ENCODE results near the gene RPL39L.

RPL39L gene

GRCh38 chr3:187139126-187139894, at the start of gene RPL39L:
RPL39L (minus strand) TSS chr3:187139496; CDS start chr3:187121300, 18,196 bp downstream.
- H3K4me3 ChIP-seq: peak within 1 kb of the TSS; percentile 58 to 73
- H3K4me1 ChIP-seq: peaks cover 0 to 9% (median 3%) of the 10 kb centered on the region in 4 donors
- H3K27ac ChIP-seq: peak within 1 kb of the TSS; percentile 70 to 78
- no peaks in the 10 kb centered on the region for H3K9me3 ChIP-seq
- peaks cover 0 to 6% (median 0%) of the 10 kb centered on the region in 3 donors for H3K36me3 ChIP-seq
- intact Hi-C loops (cut with DNase I; ENCODE audit: low total_unique reads): no loop called here
- peak; percentile 73 to 91 for DNase-seq
- H3K27me3 ChIP-seq: no peaks in the 10 kb centered on the region
- peak; percentile 83 to 90 for TF ChIP-seq CTCF (IDR thresholded peaks at IDR 0.05)

- no peak for TF ChIP-seq CTCF (IDR thresholded peaks at IDR 0.05)
- intact Hi-C loops (cut with DNase I; ENCODE audit: low total_unique reads): loop anchor here (5.0 kb wide), 1 partner anchor 257 kb away; the partner anchor contains the start of gene ST6GAL1
- Histone ChIP-seq H3K4me1 (peaks cover 0 to 64% (median 37%) of the 10 kb centered on the region in 4 donors), H3K27me3 (no peaks in the 10 kb centered on the region), H3K4me3 (no peak overlapping the region), H3K27ac (peak overlapping the region; percentile 73 to 91), H3K9me3 (no peaks in the 10 kb centered on the region), H3K36me3 (no peaks in the 10 kb centered on the region)
- no peak for DNase-seq
These were observed 49.6 kb upstream of the RPL39L start for GRCh38 chr3:187188931-187189330.

GRCh38 chr3:187186801-187187421, 47.6 kb upstream of the RPL39L start:
- peak; percentile 71 to 90 for DNase-seq
- Histone ChIP-seq H3K4me3 (no peak overlapping the region), H3K9me3 (no peaks in the 10 kb centered on the region), H3K27ac (peak overlapping the region; percentile 73 to 91), H3K36me3 (no peaks in the 10 kb centered on the region), H3K27me3 (no peaks in the 10 kb centered on the region), H3K4me1 (peaks cover 0 to 59% (median 41%) of the 10 kb centered on the region in 4 donors)
- intact Hi-C loops (cut with DNase I; ENCODE audit: low total_unique reads): loop anchor here (5.0 kb wide), 1 partner anchor 255 kb away; the partner anchor contains the start of gene ST6GAL1
- TF ChIP-seq CTCF (IDR thresholded peaks at IDR 0.05): no peak

- H3K9me3 ChIP-seq: no peaks in the 10 kb centered on the region
- DNase-seq: no peak
- H3K27me3 ChIP-seq: no peaks in the 10 kb centered on the region
- H3K4me1 ChIP-seq: peaks cover 0 to 59% (median 41%) of the 10 kb centered on the region in 4 donors
- no peaks in the 10 kb centered on the region for H3K36me3 ChIP-seq
- intact Hi-C loops (cut with DNase I; ENCODE audit: low total_unique reads): loop anchor here (5.0 kb wide), 1 partner anchor 254 kb away; the partner anchor contains the start of gene ST6GAL1
- peak overlapping the region; percentile 73 to 91 for H3K27ac ChIP-seq
- TF ChIP-seq CTCF (IDR thresholded peaks at IDR 0.05): no peak
- no peak overlapping the region for H3K4me3 ChIP-seq
These were observed 47.1 kb upstream of the RPL39L start for GRCh38 chr3:187186375-187186774.

GRCh38 chr3:187185759-187186158, 46.5 kb upstream of the RPL39L start:
- H3K9me3 ChIP-seq: no peaks in the 10 kb centered on the region
- H3K27ac ChIP-seq: peak overlapping the region; percentile 73 to 91
- TF ChIP-seq CTCF (IDR thresholded peaks at IDR 0.05): no peak
- no peak overlapping the region for H3K4me3 ChIP-seq
- intact Hi-C loops (cut with DNase I; ENCODE audit: low total_unique reads): loop anchor here (5.0 kb wide), 1 partner anchor 253 kb away; the partner anchor contains the start of gene ST6GAL1
- H3K27me3 ChIP-seq: no peaks in the 10 kb centered on the region
- peaks cover 0 to 59% (median 41%) of the 10 kb centered on the region in 4 donors for H3K4me1 ChIP-seq
- DNase-seq: no peak
- no peaks in the 10 kb centered on the region for H3K36me3 ChIP-seq

Data from tibial artery (tissue), 4 donors.